Measurements from ENCODE around the gene SEMA6D.
"Not testable (repeated sequence)": the region's sequence is repeated elsewhere in the genome, so short reads cannot be mapped to it uniquely, and the experiment has no call there.

Gene SEMA6D

DNA sequence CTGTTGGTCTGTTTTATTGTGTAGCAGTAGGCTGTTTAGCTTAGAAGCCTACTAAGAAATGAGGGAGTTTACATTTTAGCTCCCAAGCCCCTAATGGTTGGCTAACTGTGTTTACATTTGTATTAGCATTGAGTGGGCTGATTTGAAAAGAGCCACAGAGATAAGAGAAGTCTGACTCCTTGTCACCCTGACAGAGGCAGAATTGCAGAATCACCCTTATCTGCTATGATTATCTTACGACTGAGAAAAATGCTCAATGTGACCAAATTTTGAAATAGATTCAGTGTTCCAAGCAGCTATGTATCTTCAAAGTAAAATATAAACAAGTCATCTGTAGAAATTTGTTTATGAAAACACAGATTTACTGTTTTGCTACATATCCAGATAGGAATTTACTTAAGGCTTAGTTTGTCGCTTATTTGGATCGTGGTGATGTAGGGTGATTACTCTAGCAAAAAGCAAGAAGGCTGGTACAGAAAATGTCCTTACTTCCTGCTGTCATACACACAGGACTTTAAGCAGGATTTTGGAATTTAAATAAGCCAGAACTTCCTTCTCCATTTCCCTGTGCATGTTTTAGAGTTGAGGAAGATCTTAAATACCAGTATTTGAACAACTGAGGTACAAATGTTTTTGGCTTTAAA is 19.0 kb downstream of the SEMA6D start:
- DNase-seq = no peak
- TF ChIP-seq, protein P1, sequence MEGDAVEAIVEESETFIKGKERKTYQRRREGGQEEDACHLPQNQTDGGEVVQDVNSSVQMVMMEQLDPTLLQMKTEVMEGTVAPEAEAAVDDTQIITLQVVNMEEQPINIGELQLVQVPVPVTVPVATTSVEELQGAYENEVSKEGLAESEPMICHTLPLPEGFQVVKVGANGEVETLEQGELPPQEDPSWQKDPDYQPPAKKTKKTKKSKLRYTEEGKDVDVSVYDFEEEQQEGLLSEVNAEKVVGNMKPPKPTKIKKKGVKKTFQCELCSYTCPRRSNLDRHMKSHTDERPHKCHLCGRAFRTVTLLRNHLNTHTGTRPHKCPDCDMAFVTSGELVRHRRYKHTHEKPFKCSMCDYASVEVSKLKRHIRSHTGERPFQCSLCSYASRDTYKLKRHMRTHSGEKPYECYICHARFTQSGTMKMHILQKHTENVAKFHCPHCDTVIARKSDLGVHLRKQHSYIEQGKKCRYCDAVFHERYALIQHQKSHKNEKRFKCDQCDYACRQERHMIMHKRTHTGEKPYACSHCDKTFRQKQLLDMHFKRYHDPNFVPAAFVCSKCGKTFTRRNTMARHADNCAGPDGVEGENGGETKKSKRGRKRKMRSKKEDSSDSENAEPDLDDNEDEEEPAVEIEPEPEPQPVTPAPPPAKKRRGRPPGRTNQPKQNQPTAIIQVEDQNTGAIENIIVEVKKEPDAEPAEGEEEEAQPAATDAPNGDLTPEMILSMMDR (IDR thresholded peaks at IDR 0.05) = no peak
- H3K4me3 ChIP-seq = no peak overlapping the region

DNA sequence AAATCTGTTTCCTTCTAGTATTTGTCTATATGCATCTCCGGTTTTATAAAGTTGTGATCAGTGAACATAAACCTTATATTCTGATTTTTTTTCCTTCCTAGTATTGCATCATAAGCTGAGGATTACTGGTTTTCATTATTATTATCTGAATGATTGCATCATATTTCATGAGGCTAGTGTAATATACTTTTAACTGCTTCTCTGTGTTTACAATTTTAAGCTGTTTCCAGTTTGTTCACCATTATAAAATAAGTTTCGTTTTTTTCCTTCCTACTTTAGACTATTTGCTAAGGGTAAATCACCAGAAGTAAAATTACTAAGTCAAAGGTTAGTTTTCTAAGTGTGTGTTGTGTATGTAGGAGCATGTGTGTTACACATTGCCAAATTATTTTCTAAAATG is 20.2 kb downstream of the SEMA6D start:
- Histone ChIP-seq H3K9me3 (no peaks in the 10 kb centered on the region), H3K4me3 (no peak overlapping the region), H3K36me3 (no peaks in the 10 kb centered on the region), H3K4me1 (peaks cover 0 to 7% (median 0%) of the 10 kb centered on the region in 4 donors), H3K27me3 (no peaks in the 10 kb centered on the region), H3K27ac (no peak overlapping the region)
- TF ChIP-seq, protein P1 (IDR thresholded peaks at IDR 0.05) = no peak
- intact Hi-C loops (cut with DNase I; ENCODE audit: low total_unique reads) = no loop called here
- DNase-seq = no peak

More for the DNA sequence above, 19.0 kb downstream of the SEMA6D start:
- no peaks in the 10 kb centered on the region for H3K27me3 ChIP-seq
- H3K36me3 ChIP-seq = no peaks in the 10 kb centered on the region
- no peak overlapping the region for H3K27ac ChIP-seq
- peaks cover 0 to 7% (median 0%) of the 10 kb centered on the region in 4 donors for H3K4me1 ChIP-seq
- intact Hi-C loops (cut with DNase I; ENCODE audit: low total_unique reads) = no loop called here
- H3K9me3 ChIP-seq = no peaks in the 10 kb centered on the region

DNA sequence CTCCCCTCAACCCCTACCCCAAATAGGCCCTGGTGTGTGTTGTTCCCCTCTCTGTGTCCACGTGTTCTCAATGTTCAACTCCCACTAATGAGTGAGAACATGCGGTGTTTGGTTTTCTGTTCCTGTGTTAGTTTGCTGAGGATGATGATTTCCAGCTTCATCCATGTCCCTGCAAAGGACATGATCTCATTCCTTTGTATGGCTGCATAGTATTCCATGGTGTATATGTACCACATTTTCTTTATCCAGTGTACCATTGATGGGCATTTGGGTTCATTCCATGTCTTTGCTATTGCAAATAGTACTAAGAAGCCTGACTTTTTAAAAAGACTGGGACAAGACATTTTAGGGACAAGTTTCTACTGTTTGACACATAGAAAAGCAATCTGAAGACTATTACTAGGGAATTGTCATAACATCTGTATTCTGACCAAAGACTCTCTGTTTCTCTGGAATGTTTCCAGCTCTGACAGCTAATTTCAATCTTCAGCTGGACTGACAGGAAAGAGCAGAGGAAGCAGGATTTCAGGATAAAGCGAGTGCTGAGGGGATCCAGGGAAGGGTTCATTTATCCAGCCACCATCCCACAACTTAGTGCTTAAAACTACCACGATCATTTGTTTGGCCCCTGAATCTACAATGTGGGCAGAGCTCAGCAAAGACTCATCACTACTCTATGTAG is 21.0 kb downstream of the SEMA6D start:
- H3K27ac ChIP-seq; H3K36me3 ChIP-seq; H3K4me1 ChIP-seq; H3K9me3 ChIP-seq; H3K27me3 ChIP-seq; intact Hi-C loops (cut with DNase I; ENCODE audit: low total_unique reads); H3K4me3 ChIP-seq; DNase-seq: not testable (repeated sequence)

DNA sequence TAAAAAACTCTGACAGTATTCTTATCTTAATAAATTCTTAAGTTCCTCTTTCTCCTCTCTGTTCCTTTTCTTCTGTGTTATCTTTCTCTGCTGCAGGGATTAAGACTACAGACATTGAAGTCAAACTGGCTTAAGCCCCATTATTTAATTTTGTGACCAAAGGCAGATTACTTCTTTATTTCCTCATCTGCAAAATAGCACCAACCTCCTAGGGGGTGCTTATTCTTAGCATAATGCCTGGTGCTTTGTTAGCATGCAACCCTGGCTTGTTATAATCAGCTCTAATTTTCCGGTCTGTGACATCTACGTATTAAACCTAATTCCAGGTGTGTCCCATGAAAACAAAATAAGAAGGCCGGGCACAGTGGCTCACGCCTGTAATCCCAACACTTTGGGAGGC is 23.8 kb downstream of the SEMA6D start:
- no peaks in the 10 kb centered on the region for H3K27me3 ChIP-seq
- TF ChIP-seq, protein P1 (IDR thresholded peaks at IDR 0.05) = no peak
- DNase-seq = no peak
- H3K27ac ChIP-seq = no peak overlapping the region
- intact Hi-C loops (cut with DNase I; ENCODE audit: low total_unique reads) = no loop called here
- peaks cover 0 to 7% (median 4%) of the 10 kb centered on the region in 3 donors for H3K36me3 ChIP-seq
- H3K4me3 ChIP-seq = no peak overlapping the region
- no peaks in the 10 kb centered on the region for H3K9me3 ChIP-seq
- peaks cover 0 to 7% (median 0%) of the 10 kb centered on the region in 4 donors for H3K4me1 ChIP-seq

DNA sequence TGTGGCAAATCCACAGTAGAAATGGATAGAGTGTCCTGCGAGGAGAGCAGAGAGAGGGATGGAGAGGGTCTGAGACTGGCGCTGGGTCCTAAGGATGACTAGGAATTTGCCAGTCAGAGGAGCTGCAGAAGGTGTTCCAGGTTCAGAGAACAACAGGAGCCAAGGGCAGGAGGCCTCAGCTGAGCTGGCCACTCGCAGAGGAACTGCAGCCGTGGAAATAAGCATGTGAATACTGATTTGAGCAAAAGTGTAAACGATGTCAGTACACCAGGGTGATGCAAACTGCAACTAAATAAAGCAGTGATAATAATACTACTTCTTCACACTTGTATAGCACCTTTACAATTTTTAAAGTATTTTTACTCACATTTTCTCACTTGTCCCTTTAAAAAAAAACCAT is 24.6 kb downstream of the SEMA6D start:
- Histone ChIP-seq H3K4me3 (no peak overlapping the region), H3K27ac (no peak overlapping the region), H3K4me1 (no peaks in the 10 kb centered on the region), H3K9me3 (no peaks in the 10 kb centered on the region), H3K36me3 (peaks cover 0 to 7% (median 4%) of the 10 kb centered on the region in 3 donors), H3K27me3 (no peaks in the 10 kb centered on the region)
- DNase-seq = no peak
- intact Hi-C loops (cut with DNase I; ENCODE audit: low total_unique reads) = no loop called here
- TF ChIP-seq, protein P1 (IDR thresholded peaks at IDR 0.05) = no peak

DNA sequence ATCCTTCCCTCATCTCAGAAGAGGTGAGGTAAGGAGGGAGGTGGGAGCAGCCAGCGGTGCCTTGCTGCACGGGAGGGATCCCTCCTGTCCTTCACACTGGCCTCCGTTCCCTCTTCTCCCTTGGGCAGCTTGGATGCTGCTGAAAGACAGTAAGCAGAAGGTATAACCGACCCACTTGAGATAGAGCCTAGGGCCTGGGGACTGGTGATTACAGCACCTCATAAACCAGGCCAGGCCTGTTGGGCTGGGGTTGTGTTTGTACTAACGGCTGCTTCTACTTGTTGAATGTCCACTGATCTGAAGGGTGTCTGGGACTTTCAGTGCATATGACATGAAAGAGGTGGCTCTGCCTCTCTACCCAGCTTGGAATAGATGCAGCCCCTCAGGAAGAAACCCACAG is 25.0 kb downstream of the SEMA6D start:
- H3K4me1 ChIP-seq = no peaks in the 10 kb centered on the region
- intact Hi-C loops (cut with DNase I; ENCODE audit: low total_unique reads) = no loop called here
- no peak overlapping the region for H3K4me3 ChIP-seq
- DNase-seq = no peak
- no peaks in the 10 kb centered on the region for H3K27me3 ChIP-seq
- H3K9me3 ChIP-seq = no peaks in the 10 kb centered on the region
- peaks cover 0 to 7% (median 4%) of the 10 kb centered on the region in 3 donors for H3K36me3 ChIP-seq
- TF ChIP-seq, protein P1 (IDR thresholded peaks at IDR 0.05) = no peak
- no peak overlapping the region for H3K27ac ChIP-seq

Measured in tibial artery (tissue), 4 donors.